NB4 (cell line): ENCODE measurements around the gene ABLIM1.

Experiments used
- CTCF ChIP-seq: IDR thresholded peaks from one replicate; pipeline ENCODE4 v1.5.1; 2012; ENCODE audit warnings: low read depth, low read length
- POLR2A ChIP-seq: IDR thresholded peaks from 2 replicates; pipeline ENCODE4 v1.6.1; 2011; ENCODE audit warnings: mild to moderate bottlenecking; ENCODE audit not compliant: insufficient read length; ENCODE audit errors: extremely low read depth

GRCh38 chr10:114669648-114670047, 11.6 kb upstream of the ABLIM1 start:
- no peak for TF ChIP-seq CTCF
- no peak for TF ChIP-seq POLR2A
